K562 (cell line): Measurements from ENCODE around the gene WDR83. TPM values are rescaled to one million over a fixed set of nuclear protein-coding genes. Genes with fewer than 3 reads are reported as not detected.
A peak's percentile ranks its signal among the peaks of the same experiment; 100 is the strongest.

ENCODE experiments used
- CBFA2T3 ChIP-seq: fragments of 450-650 bp; IDR thresholded peaks from 2 replicates; pipeline ENCODE4 v1.6.1; 2017
- EP400 ChIP-seq: fragments of 450-650 bp; IDR thresholded peaks from 2 replicates; pipeline ENCODE4 v1.6.1; 2017; ENCODE audit warnings: antibody characterized with exemption, mild to moderate bottlenecking, moderate library complexity
- PHF21A ChIP-seq: fragments of 450-650 bp; IDR thresholded peaks from 2 replicates; pipeline ENCODE4 v1.6.1; 2017; ENCODE audit warnings: low read depth, borderline replicate concordance
- POLR2G ChIP-seq: fragments of 200-400 bp; formaldehyde crosslinking; IDR thresholded peaks from 2 replicates; pipeline ENCODE4 v1.6.1; 2017; ENCODE audit warnings: low read depth, mild to moderate bottlenecking, antibody characterized with exemption, low read length, moderate library complexity
- TOE1 ChIP-seq, 2 experiments: fragments of 450-650 bp in 1 of 2; sonication (generic) in 1 of 2; formaldehyde crosslinking in 1 of 2; IDR thresholded peaks; 2 replicates each; pipeline versions ENCODE4 v1.7.1 to v1.8.0; 2016 to 2022; ENCODE audit warnings: borderline replicate concordance in 2 of 2, mild to moderate bottlenecking in 2 of 2, antibody characterized with exemption in 1 of 2, inconsistent platforms in 1 of 2, low read depth in 1 of 2, missing genetic modification reagents in 1 of 2, moderate library complexity in 1 of 2
- XRCC4 ChIP-seq: IDR thresholded peaks from one replicate; pipeline ENCODE4 v1.6.1; 2011; ENCODE audit not compliant: insufficient read depth, insufficient read length; ENCODE audit errors: extremely low read depth
- ZC3H8 ChIP-seq: fragments of 450-650 bp; IDR thresholded peaks from 2 replicates; pipeline ENCODE4 v1.6.1; 2017
- polyA plus RNA-seq, 8 experiments: library from polyadenylated mRNA; depleted of rRNA in 4 of 8; stranded (reverse) in 5 of 8; unstranded in 3 of 8; fragments of >200 nt; fragmentation: Nextera tagmentation in 2 of 8; fragmentation: Illumina TruSeq in 1 of 8; extraction: Ambion mirVana in 2 of 8; extraction: Trizol in 1 of 8; gene quantifications; 2 replicates each; pipeline versions ENCODE4 v1.2.1 to v1.2.3, GENCODE V29; 2011 to 2014; ENCODE audit warnings: inconsistent platforms in 1 of 8, missing spikeins in 1 of 8
- total RNA-seq, 7 experiments: library from RNA; depleted of rRNA in 6 of 7; stranded (reverse); fragments of >200 nt in 6 of 7; fragmentation: Illumina TruSeq in 2 of 7; extraction: Trizol in 2 of 7; gene quantifications; 2 replicates each; pipeline versions ENCODE4 v1.2.1 to v1.2.3, GENCODE V29; 2011 to 2021; ENCODE audit warnings: low replicate concordance in 1 of 7
- TF ChIP-seq, protein P1 (sequence below): fragments of 450-650 bp; IDR thresholded peaks from 2 replicates; pipeline ENCODE4 v1.6.1; 2016; ENCODE audit warnings: low read depth
- TF ChIP-seq, protein P2 (sequence below), 2 experiments: fragments of 450-650 bp in 1 of 2; IDR thresholded peaks; 2 replicates each; pipeline ENCODE4 v1.6.1; 2011 to 2017; ENCODE audit warnings: low read depth in 2 of 2, antibody characterized with exemption in 1 of 2, borderline replicate concordance in 1 of 2, low read length in 1 of 2, mild to moderate bottlenecking in 1 of 2, mixed read lengths in 1 of 2; ENCODE audit not compliant: control insufficient read depth in 1 of 2
- TF ChIP-seq, protein P3 (sequence below): fragments of 250-450 bp; sonication (Bioruptor Pico); IDR thresholded peaks from 2 replicates; pipeline ENCODE4 v1.4.0; 2020; ENCODE audit warnings: borderline replicate concordance

Gene WDR83
- total and polyA plus RNA-seq, 9 of the 15 experiments (the other 6 are each of a cell fraction or from before 2014, with no cell fraction given), result 0.52 to 21.3 (median 4.2) TPM

DNA sequence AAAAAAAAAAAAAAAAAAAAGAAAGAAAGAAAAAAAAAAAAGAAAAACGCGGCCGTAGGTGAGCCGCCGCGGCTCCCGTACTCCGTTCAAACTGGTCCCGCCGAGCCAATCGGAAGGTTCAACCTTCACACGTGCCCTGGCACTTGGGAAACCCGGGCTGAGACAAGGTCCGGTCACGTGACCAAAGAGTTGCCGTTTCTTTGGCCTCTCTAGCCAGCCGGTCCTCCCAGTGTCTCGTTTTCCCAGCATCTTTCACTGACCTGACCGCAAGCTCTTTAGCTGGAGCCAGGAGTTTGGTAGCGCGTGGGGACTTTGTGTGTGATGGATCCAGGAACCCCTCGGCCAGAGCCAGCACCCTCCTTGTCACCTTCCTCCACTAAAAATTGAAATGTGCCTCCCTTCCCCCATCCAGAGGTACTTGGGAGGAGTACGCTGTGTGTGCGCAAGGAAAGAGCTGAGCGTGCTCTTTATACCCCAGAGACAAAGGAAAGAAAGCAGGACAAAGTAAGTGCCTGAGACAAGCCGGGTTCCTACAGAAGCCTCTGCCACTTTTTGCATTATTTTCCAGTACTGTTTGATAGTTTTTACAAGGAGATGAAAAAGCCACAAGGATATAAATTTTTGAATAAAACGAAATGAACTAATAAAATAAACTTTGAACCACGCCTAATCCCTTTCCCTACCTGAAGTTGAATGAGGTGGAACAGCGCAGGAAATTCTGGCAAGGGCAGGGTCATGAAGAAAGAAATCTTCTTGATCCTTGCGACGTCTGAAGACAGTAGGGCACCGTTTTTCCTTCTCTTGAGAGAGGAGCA lies 56.2 kb downstream of the WDR83 start (continued):
- TF ChIP-seq PHF21A, result no peak; the same call in 1 of the 2 replicates
- TF ChIP-seq POLR2G, result peak; percentile 81
- 0 out of 2 replicates have a peak, but pooled peaks have one; percentile 23 for TF ChIP-seq CBFA2T3
- TF ChIP-seq, protein P1, sequence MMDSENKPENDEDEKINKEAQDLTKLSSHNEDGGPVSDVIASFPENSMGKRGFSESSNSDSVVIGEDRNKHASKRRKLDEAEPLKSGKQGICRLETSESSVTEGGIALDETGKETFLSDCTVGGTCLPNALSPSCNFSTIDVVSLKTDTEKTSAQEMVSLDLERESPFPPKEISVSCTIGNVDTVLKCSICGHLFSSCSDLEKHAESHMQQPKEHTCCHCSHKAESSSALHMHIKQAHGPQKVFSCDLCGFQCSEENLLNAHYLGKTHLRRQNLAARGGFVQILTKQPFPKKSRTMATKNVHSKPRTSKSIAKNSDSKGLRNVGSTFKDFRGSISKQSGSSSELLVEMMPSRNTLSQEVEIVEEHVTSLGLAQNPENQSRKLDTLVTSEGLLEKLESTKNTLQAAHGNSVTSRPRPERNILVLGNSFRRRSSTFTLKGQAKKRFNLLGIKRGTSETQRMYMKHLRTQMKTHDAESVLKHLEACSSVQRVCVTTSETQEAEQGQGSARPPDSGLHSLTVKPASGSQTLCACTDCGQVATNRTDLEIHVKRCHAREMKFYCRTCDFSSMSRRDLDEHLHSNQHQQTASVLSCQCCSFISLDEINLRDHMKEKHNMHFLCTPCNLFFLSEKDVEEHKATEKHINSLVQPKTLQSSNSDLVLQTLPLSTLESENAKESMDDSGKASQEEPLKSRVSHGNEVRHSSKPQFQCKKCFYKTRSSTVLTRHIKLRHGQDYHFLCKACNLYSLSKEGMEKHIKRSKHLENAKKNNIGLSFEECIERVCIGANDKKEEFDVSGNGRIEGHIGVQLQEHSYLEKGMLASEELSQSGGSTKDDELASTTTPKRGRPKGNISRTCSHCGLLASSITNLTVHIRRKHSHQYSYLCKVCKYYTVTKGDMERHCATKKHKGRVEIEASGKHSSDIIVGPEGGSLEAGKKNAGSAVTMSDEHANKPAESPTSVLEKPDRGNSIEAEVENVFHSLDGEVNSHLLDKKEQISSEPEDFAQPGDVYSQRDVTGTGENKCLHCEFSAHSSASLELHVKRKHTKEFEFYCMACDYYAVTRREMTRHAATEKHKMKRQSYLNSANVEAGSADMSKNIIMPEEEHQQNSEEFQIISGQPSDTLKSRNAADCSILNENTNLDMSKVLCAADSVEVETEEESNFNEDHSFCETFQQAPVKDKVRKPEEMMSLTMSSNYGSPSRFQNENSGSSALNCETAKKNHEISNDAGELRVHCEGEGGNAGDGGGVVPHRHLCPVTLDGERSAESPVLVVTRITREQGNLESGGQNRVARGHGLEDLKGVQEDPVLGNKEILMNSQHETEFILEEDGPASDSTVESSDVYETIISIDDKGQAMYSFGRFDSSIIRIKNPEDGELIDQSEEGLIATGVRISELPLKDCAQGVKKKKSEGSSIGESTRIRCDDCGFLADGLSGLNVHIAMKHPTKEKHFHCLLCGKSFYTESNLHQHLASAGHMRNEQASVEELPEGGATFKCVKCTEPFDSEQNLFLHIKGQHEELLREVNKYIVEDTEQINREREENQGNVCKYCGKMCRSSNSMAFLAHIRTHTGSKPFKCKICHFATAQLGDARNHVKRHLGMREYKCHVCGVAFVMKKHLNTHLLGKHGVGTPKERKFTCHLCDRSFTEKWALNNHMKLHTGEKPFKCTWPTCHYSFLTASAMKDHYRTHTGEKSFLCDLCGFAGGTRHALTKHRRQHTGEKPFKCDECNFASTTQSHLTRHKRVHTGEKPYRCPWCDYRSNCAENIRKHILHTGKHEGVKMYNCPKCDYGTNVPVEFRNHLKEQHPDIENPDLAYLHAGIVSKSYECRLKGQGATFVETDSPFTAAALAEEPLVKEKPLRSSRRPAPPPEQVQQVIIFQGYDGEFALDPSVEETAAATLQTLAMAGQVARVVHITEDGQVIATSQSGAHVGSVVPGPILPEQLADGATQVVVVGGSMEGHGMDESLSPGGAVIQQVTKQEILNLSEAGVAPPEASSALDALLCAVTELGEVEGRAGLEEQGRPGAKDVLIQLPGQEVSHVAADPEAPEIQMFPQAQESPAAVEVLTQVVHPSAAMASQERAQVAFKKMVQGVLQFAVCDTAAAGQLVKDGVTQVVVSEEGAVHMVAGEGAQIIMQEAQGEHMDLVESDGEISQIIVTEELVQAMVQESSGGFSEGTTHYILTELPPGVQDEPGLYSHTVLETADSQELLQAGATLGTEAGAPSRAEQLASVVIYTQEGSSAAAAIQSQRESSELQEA, result peak; percentile 99
- TF ChIP-seq ZC3H8, result no peak
- TF ChIP-seq, protein P2, sequence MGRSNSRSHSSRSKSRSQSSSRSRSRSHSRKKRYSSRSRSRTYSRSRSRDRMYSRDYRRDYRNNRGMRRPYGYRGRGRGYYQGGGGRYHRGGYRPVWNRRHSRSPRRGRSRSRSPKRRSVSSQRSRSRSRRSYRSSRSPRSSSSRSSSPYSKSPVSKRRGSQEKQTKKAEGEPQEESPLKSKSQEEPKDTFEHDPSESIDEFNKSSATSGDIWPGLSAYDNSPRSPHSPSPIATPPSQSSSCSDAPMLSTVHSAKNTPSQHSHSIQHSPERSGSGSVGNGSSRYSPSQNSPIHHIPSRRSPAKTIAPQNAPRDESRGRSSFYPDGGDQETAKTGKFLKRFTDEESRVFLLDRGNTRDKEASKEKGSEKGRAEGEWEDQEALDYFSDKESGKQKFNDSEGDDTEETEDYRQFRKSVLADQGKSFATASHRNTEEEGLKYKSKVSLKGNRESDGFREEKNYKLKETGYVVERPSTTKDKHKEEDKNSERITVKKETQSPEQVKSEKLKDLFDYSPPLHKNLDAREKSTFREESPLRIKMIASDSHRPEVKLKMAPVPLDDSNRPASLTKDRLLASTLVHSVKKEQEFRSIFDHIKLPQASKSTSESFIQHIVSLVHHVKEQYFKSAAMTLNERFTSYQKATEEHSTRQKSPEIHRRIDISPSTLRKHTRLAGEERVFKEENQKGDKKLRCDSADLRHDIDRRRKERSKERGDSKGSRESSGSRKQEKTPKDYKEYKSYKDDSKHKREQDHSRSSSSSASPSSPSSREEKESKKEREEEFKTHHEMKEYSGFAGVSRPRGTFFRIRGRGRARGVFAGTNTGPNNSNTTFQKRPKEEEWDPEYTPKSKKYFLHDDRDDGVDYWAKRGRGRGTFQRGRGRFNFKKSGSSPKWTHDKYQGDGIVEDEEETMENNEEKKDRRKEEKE (IDR thresholded peaks at IDR 0.05; ENCODE audit: borderline replicate concordance in 1 of 2, control insufficient read depth in 1 of 2, low read depth in 2 of 2, low read length in 1 of 2), result no peak; a peak in 1 of 4 replicates
- TF ChIP-seq, protein P3, sequence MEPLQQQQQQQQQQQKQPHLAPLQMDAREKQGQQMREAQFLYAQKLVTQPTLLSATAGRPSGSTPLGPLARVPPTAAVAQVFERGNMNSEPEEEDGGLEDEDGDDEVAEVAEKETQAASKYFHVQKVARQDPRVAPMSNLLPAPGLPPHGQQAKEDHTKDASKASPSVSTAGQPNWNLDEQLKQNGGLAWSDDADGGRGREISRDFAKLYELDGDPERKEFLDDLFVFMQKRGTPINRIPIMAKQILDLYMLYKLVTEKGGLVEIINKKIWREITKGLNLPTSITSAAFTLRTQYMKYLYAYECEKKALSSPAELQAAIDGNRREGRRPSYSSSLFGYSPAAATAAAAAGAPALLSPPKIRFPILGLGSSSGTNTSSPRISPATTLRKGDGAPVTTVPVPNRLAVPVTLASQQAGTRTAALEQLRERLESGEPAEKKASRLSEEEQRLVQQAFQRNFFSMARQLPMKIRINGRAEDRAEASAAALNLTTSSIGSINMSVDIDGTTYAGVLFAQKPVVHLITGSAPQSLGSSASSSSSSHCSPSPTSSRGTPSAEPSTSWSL, result no peak
- TF ChIP-seq TOE1 (IDR thresholded peaks at IDR 0.05; ENCODE audit: borderline replicate concordance), result peak; percentile 100
- TF ChIP-seq TOE1 (CRISPR knock-in tag; IDR thresholded peaks at IDR 0.05; ENCODE audit: borderline replicate concordance, low read depth), result no peak
- peak; percentile 96 for TF ChIP-seq EP400
- TF ChIP-seq XRCC4, result no peak
